Measurements from ENCODE around the gene PSMD8.
A peak's percentile ranks its signal among the peaks of the same experiment; 100 is the strongest.
"Not testable (repeated sequence)": the region's sequence is repeated elsewhere in the genome, so short reads cannot be mapped to it uniquely, and the experiment has no call there.

Gene PSMD8

GRCh38 chr19:38374332-38375097, at the start of gene PSMD8:
Gene PSMD8, plus strand, starts transcription at chr19:38374571. Its CDS starts 31 bp downstream, at chr19:38374602.
- DNase-seq, result peak; percentile 97 to 98

DNA sequence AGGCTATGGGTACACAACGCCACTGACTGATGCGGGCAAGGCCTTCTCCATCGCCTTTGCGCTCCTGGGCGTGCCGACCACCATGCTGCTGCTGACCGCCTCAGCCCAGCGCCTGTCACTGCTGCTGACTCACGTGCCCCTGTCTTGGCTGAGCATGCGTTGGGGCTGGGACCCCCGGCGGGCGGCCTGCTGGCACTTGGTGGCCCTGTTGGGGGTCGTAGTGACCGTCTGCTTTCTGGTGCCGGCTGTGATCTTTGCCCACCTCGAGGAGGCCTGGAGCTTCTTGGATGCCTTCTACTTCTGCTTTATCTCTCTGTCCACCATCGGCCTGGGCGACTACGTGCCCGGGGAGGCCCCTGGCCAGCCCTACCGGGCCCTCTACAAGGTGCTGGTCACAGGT, 47.8 kb upstream of the PSMD8 start:
- DNase-seq, result no peak

GRCh38 chr19:38329651-38330050, 44.7 kb upstream of the PSMD8 start:
- no peak for DNase-seq

DNA sequence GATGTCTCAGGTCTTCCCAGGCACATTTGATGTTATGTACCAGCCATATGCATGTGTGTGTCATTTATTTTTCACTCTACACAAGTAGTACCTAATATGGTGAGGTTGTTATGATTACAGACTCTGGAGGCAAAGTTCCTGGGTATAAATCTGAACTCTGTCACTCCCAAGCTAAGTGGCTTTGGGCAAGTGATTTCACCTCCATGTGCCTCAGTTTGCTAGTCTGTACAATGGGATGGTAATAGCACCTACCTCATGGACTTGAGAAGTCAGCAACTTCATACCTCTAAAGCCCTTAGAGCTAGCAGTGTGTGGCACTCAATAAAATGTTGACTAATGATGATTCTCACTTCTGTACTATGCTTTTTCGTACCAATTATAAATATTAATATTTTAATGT, 42.6 kb upstream of the PSMD8 start:
- DNase-seq, result no peak

DNA sequence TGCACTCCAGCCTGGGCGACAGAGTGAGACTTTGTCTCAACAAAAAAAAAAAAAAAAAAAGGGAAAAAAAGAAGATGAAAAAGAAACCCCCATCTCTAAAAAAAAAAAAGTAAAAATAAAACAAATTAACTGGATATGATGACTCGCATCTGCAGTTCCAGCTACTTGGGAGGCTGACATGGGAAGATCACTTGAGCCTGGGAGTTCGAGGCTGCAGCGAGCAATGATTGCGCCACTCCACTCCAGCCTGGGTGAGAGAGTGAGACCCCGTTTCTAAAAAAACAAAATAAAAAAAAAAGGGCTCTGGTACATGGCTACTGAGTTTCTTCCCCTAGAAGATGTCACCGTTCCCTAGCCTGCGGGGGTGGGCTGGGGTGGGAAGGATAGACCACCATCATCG, 41.1 kb upstream of the PSMD8 start:
- DNase-seq, result no peak

DNA sequence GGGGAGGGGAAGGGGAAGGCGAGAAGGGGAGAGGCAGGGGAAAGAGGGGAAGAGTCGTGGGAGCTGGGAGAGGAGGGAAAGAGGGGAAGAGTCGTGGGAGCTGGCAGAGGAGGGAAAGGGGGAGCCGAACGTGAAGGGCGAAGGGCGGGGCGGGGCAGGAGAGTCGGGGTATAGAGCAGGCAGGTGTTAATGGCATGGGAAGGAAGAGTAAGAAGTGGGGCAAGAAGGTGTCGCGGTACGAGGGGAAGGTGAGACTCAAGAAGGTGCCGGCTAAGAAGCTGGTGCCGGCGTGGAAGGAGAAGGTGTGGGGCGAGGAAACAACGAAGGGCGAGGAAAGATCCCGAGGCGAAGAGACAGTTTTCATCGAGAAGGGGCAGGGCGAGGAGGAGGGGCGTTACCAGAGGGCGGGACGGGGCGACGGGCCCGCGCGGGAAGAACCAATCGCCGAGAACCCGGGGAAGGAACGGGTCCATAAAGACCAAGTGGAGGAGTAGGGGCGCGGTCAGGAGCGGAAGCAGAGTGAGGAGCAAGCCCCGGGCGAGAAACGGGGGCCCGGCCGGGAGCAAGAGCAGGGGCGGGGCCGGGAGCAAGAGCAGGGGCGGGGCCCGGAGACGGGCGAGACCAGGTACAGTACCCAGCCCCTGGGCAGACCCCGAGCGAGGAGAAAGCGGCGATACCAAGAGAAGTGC, 38.3 kb upstream of the PSMD8 start:
- peak; percentile 93 to 94 for DNase-seq

DNA sequence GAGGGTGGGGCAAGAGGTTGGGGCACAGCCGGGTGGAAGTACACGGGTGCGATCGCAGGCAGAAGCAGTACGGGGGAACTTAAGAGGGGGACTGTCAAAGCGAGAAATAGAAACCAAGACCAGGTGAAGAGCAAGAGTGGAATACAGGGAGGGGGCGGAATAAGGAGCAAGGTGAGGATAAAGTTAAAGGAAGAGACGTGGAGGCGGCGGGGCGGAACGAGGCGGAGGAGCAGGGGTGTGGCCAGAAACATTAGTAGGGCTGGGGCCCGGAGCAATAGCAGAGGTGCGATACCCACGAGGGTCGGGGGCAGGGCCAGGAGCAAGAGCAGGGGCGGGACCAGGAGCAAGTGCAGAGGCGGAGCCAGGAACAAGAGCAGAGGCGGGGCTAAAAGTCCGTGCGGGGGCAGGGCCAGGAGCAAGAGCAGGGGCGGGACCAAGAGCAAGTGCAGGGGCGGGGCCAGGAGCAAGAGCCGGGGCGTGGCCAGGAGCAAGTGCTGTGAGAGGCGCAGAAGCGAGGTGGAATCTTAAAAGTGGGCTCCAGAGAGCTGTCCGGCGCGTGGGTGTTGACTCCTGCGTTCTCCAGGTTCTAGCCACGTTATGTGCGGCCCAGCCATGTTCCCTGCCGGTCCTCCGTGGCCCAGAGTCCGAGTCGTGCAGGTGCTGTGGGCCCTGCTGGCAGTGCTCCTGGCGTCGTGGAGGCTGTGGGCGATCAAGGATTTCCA, 37.6 kb upstream of the PSMD8 start:
- peak; percentile 95 for DNase-seq

- DNase-seq, result peak; percentile 10 to 12
Measured at GRCh38 chr19:38337360-38337653, 37.1 kb upstream of the PSMD8 start.

GRCh38 chr19:38339011-38339410, 35.4 kb upstream of the PSMD8 start:
- DNase-seq, result not testable (repeated sequence)

DNA sequence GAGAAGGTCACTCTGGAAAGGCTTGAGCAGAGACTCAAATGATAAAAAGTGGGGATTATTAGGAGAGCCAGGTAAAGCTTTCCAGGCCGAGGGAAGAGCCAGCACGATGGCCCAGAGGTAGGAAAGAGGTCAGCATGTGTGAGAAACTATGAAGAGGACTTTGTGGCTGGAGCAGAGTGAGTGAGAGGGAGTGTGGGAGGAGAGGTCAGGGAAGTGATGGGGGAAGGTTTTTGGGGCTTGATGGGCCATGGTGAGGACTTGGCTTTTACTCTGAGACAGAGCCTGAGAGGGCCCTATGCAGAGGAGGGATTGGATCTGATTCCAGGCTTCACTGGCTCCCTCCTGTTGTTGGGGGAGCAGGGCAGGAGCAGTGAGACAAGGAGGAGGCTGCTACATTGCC, 33.4 kb upstream of the PSMD8 start:
- DNase-seq, result no peak

DNA sequence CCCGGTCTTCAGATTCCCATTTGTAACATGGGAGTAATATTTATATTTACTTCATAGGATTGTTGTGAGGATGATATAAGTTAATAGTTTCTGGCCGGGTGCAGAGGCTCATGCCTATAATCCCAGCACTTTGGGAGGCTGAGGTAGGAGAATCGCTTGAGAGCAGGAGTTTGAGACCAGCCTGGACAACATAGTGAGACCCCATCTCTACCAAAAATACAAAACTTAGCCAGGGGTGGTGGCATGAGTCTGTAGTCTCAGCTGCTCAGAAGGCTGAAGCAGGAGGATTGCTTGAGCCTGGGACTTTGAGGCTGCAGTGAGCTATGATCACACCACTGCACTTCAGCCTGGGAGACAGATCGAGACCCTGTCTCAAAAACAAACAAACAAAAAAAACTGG, 27.5 kb upstream of the PSMD8 start:
- DNase-seq, result no peak

DNA sequence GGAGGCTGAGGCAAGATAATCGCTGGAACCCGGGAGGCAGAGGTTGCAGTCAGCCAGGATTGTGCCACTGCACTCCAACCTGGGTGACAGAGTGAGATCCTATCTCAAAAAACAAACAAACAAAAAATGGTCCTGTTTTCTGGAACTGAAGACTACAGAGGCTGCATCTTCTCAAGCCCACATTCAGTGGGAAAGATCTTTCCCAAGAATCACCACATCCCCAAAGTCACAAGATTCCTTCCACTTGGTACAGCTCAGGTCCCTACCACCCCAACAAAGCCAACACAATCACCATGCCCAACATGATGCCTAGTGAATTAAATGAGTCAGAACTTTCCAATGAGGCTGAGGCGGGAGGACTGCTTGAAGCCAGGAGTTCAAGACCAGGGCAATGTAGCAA, 23.5 kb upstream of the PSMD8 start:
- no peak for DNase-seq

DNA sequence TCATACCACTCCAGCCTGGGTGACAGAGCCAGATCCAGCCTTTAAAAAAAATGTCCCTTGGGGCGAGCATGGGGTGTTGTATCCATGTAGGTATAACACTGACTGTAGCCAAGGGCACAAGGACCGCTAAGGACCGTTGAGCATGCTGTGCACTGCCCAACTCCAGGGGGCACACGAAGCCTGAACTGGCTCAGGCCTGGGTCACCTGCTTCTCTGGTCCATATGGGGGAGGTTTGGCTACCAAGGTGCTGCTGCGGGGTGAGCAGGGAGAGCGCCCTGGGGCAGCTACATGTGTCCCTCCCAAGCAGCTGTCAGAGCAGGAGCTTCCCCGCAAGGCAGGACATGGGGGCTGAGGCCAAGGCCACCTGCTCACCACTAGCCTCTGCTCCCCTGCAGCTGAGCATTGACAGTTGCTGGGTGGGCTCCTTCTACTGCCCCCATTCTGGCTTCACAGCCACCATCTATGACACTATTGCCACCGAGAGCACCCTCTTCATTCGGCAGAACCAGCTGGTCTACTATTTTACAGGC, 22.4 kb upstream of the PSMD8 start:
- no peak for DNase-seq

- DNase-seq, result no peak
Measured at GRCh38 chr19:38352611-38353010, 21.8 kb upstream of the PSMD8 start.

DNA sequence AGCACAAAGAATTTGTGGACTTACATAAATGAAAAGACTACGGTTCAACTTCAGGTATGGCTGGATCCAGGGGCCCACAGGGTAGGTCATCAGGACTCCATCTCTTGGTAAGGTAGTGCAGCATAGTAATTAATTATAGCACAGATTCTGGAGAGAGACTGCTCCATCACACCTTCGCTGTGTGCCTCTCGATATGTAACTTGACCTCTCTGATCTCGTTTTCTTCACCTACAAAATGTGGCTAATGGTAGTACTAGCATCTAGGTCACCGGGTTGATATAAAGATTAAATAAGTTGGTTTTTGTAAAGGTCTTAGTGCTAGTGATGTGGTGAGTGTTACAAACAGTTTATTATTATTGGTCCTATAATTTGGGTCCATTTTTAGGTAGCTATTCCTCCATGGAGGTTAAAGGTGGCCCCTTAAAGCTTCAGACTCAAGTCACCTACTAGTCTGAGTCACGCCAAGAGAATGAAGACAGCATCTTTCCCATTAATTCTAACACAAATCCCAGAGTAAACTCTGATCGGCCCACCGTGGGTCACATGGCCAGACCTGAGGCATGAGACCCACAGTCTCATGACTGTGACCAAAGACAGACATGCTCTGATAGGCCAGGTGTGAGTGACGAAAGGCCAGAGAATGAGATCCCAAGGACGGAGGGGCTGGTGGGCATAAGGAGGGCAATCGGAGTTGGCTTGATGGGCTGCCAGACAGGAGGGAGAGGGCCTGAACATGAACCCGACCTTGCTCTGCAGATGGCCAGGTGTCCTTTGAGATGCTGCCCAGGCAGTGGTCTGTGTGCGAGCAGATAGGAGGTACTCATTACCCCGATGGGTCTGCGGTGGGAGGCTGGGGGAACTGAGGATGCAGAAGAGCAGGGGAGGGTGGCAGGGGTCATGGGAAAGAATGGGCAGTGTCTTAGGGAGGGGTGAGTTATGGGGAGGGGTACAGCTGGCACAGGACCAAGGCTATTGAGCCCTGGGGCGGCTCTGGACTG, 18.3 kb upstream of the PSMD8 start:
- no peak for DNase-seq

DNA sequence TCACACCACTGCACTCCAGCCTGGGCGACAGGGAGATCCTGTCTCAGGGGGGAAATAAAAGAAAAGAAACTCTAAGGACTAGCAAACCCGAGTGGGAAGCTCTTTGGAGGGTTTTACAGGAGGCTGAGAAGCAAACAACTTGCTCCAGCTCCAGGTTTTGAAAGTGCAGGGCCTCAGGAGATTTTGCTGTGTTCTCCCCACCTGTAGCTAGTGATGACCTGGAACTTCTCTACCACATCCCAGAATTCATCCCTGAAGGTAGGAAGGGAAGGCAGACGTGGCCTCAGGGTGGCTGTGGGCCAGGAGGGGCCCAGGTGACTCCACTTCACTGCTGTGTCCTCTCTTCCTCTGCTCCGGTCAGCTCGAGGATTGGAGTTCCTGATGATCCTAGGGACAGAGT, 16.3 kb upstream of the PSMD8 start:
- DNase-seq, result no peak

- DNase-seq, result no peak
Measured at GRCh38 chr19:38359242-38360021, 14.9 kb upstream of the PSMD8 start.

DNA sequence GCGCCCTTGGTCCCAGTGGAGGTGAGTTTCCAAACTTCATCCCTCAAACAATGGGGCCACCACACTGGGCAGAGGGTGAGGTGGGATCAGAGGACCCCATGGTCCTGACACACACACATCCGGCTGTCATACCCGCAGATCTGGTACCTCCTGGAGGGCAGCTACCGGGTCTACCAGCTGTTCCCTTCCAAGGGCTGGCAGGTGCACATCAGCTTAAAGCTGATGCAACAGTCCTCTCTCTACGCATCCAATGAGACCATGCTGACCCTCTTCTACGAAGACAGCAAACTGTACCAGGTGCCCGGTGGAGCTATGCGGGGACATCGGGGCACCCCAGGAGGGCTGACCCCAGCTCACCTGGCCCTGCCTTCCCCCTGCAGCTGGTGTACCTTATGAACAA, 14.0 kb upstream of the PSMD8 start:
- DNase-seq, result no peak

DNA sequence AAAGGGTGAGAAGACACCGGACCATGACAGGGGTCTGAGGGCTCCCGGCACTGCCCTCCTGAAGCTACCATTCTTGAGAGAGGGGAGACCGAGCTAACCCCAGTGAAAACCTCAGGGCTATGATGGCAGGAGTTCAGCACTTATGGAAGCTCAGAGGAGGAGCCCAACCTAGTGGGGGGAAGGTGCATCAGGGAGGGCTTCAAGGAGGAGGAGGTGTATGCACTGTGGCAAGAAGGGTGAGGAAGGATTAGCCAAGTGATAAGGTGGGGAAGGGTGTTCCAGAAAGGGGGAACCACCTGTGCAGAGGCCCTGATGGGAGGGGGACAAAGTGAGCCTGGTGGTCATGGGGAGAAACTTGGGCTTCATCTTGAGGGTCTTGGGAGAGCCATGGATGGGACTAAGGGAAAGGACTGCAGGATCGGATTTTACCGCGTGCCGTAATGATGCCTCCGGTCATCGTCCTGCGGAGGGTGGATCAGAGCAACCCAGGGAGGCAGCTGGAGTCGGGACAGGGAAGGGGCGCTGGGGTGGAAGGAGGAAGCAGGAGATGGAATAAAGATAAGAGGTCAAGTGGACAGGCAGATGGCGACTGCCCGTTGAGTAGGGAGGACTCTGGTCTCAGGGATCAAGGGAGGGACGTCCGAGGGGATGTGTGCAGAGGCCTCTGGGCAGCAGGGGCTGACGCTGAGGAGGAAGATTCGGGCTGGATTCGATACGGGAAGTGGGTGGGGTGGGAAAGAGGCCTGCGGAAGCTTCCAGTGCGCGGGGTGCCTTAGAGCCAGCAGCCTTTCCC, 13.3 kb upstream of the PSMD8 start:
- no peak for DNase-seq

- peak; percentile 54 to 63 for DNase-seq
Measured at GRCh38 chr19:38361633-38362075, 12.7 kb upstream of the PSMD8 start.

Measured in activated CD4-positive, alpha-beta T cell treated with anti-CD3 and anti-CD28 coated beads for 4 hours (primary cell).